ENCODE measurements around the gene TUBB4A. TPM values are rescaled to one million over a fixed set of nuclear protein-coding genes. Genes with fewer than 3 reads are reported as not detected.

Gene TUBB4A
- total and polyA plus RNA-seq, 2 of the 8 experiments (the other 6 are each of a cell fraction or from before 2014, with no cell fraction given), result 16.8 to 30.4 TPM

DNA sequence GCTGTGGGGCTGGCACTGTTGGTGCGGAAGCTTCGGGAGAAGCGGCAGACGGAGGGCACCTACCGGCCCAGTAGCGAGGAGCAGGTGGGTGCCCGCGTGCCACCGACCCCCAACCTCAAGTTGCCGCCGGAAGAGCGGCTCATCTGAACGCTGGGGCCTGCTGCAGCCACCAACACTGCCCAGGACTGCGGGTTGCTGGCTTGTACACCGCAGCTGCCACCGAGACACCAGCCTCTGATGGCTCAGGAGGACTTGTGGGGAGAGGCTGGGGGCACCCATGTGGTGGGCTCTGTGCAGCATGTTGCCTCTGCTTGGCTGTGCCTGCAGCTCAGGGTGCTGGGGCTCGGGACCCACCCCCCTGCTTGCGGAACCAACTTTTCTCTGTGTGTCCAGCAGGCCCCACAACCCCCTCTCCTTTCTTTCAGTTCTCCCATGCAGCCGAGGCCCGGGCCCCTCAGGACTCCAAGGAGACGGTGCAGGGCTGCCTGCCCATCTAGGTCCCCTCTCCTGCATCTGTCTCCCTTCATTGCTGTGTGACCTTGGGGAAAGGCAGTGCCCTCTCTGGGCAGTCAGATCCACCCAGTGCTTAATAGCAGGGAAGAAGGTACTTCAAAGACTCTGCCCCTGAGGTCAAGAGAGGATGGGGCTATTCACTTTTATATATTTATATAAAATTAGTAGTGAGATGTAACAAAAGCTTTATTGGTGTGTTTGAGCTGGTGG, 35.4 kb downstream of the TUBB4A start:
- Histone ChIP-seq H2AK5ac (ENCODE audit: low read depth, low read length) (no peak overlapping the region), H3K36me3 (ENCODE audit: control insufficient read depth in 2 of 4, insufficient read depth in 4 of 4, low read length in 3 of 4) (peaks cover 0 to 8% (median 3%) of the 10 kb centered on the region in 4 experiments; a peak in 2 of 8 replicates), H3K14ac (ENCODE audit: insufficient read length) (no peak overlapping the region), H3K23ac (ENCODE audit: insufficient read length) (no peak overlapping the region), H3K9me3 (ENCODE audit: insufficient read depth in 2 of 2, low read depth in 1 of 2, low read length in 1 of 2) (no peaks in the 10 kb centered on the region), H4K5ac (ENCODE audit: insufficient read length, low read depth, low read length) (no peak overlapping the region), H2BK20ac (ENCODE audit: low read length) (no peak overlapping the region), H3K79me2 (ENCODE audit: control insufficient read depth in 1 of 2, insufficient read depth in 2 of 2, low read length in 2 of 2) (peaks cover 0 to 9% of the 10 kb centered on the region in 2 experiments; a peak in 2 of 4 replicates), H3K9ac (replicated peaks in 1 of 4; ENCODE audit: extremely low read depth in 1 of 4, low read depth in 3 of 4, low read length in 3 of 4) (no peak overlapping the region), H2BK5ac (ENCODE audit: low read depth, low read length) (no peak overlapping the region), H3K4me3 (ENCODE audit: extremely low read depth in 1 of 4, insufficient read depth in 2 of 4, low read depth in 3 of 4, low read length in 4 of 4) (no peak overlapping the region), H3K4me2 (ENCODE audit: insufficient read depth in 1 of 2, low read depth in 2 of 2, low read length in 2 of 2) (no peak overlapping the region), H3K27me3 (replicated peaks in 1 of 4; ENCODE audit: control insufficient read depth in 3 of 4, extremely low read depth in 1 of 4, insufficient read depth in 3 of 4, low read length in 3 of 4) (no peaks in the 10 kb centered on the region; a peak in 1 of 7 replicates), H4K8ac (ENCODE audit: extremely low read depth, insufficient read depth, low read length) (peak overlapping the region; percentile 51; the same call in 1 of the 2 replicates), H3K18ac (ENCODE audit: extremely low read depth, low read length) (no peak overlapping the region), H3K27ac (ENCODE audit: low read depth, low read length) (no peak overlapping the region), H3K4ac (replicated peaks; ENCODE audit: insufficient read length, low read depth, low read length) (no peak overlapping the region), H3K79me1 (ENCODE audit: low read depth, low read length) (no peaks in the 10 kb centered on the region; the same call in 1 of the 2 replicates), H2BK12ac (ENCODE audit: low read depth, low read length) (no peak overlapping the region), H3K23me2 (ENCODE audit: low read depth, low read length) (peaks cover 8% of the 10 kb centered on the region; the same call in 1 of the 2 replicates), H4K20me1 (replicated peaks in 1 of 2; ENCODE audit: control insufficient read depth in 1 of 2, insufficient read depth in 2 of 2, low read length in 2 of 2) (peaks cover 0 to 14% of the 10 kb centered on the region in 2 experiments), H2BK120ac (replicated peaks; ENCODE audit: low read depth, low read length) (no peak overlapping the region), H4K91ac (replicated peaks; ENCODE audit: insufficient read length, low read length) (no peak overlapping the region), H2BK15ac (ENCODE audit: low read length) (no peak overlapping the region), H3K4me1 (replicated peaks in 1 of 4; ENCODE audit: control insufficient read depth in 3 of 4, insufficient read depth in 4 of 4, low read length in 3 of 4) (peaks cover 0 to 10% (median 4%) of the 10 kb centered on the region in 4 experiments; a peak in 4 of 7 replicates), H2AFZ (ENCODE audit: low read length) (no peak overlapping the region), H3K56ac (replicated peaks; ENCODE audit: insufficient read length, low read depth, low read length) (no peak overlapping the region)
- POLR2A ChIA-PET (ENCODE audit: partially characterized antibody), result interaction anchor here (1.2 kb wide), 1 partner anchor 10 kb away, joined by 5 read pairs; no protein-coding TSS in a partner anchor
- no peak for TF ChIP-seq CEBPB (IDR thresholded peaks at IDR 0.05; ENCODE audit: low read depth, low read length)
- no peak for TF ChIP-seq SIN3A (conservative IDR thresholded peaks at IDR 0.05 in 1 of 2, IDR thresholded peaks at IDR 0.05 in 1 of 2; ENCODE audit: low read depth in 1 of 2, low read length in 2 of 2)
- no peak for TF ChIP-seq POLR2A (IDR thresholded peaks at IDR 0.05; ENCODE audit: control extremely low read depth in 1 of 2, low read depth in 2 of 2, low read length in 2 of 2)
- no peak for TF ChIP-seq CREB1 (IDR thresholded peaks at IDR 0.05)
- no peak for TF ChIP-seq CTBP2 (IDR thresholded peaks at IDR 0.05; ENCODE audit: borderline replicate concordance, insufficient read depth, insufficient read length, low read length)
- no peak for TF ChIP-seq KDM4A (IDR thresholded peaks at IDR 0.05; ENCODE audit: low read depth, low read length, severe bottlenecking)
- TF ChIP-seq RXRA (IDR thresholded peaks at IDR 0.05; ENCODE audit: insufficient read depth, low read depth, low read length), result no peak
- TF ChIP-seq FOSL1 (IDR thresholded peaks at IDR 0.05; ENCODE audit: insufficient read depth, low read depth, low read length), result no peak
- TF ChIP-seq, protein P1, sequence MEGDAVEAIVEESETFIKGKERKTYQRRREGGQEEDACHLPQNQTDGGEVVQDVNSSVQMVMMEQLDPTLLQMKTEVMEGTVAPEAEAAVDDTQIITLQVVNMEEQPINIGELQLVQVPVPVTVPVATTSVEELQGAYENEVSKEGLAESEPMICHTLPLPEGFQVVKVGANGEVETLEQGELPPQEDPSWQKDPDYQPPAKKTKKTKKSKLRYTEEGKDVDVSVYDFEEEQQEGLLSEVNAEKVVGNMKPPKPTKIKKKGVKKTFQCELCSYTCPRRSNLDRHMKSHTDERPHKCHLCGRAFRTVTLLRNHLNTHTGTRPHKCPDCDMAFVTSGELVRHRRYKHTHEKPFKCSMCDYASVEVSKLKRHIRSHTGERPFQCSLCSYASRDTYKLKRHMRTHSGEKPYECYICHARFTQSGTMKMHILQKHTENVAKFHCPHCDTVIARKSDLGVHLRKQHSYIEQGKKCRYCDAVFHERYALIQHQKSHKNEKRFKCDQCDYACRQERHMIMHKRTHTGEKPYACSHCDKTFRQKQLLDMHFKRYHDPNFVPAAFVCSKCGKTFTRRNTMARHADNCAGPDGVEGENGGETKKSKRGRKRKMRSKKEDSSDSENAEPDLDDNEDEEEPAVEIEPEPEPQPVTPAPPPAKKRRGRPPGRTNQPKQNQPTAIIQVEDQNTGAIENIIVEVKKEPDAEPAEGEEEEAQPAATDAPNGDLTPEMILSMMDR (IDR thresholded peaks at IDR 0.05; ENCODE audit: control extremely low read depth in 1 of 3, insufficient read depth in 1 of 3, low read depth in 1 of 3, low read length in 3 of 3), result no peak
- 95% methylated on average over 14 of the region's 21 CpGs; no CpG with 5 or more reads in 1 of the 2 experiments for WGBS, 2 experiments (ENCODE audit: extremely low coverage in 1 of 2, insufficient coverage in 1 of 2, insufficient read length in 1 of 2, insufficient replicate concordance in 2 of 2, low coverage in 1 of 2, low lambda C conversion rate in 2 of 2, missing lambda C conversion rate in 1 of 2)
- FAIRE-seq (no peak), DNase-seq (ENCODE audit: low read depth in 1 of 2, low spot score in 2 of 2) (no peak)
- CTCF ChIA-PET (ENCODE audit: partially characterized antibody), result interaction anchor here (1.6 kb wide), 1 partner anchor 40 kb away, joined by 7 read pairs; no protein-coding TSS in a partner anchor

Measured in H1 (cell line).